ENCODE measurements around the gene SLC25A52. TPM values are rescaled to one million over a fixed set of nuclear protein-coding genes. Genes with fewer than 3 reads are reported as not detected.
"Not testable (repeated sequence)": the region's sequence is repeated elsewhere in the genome, so short reads cannot be mapped to it uniquely, and the experiment has no call there.

The SLC25A52 gene
- total and polyA plus RNA-seq, 4 experiments from 2014 or later, result not detected

- H3K4me3 Mint-ChIP-seq, result no peak overlapping the region
- ChIA-PET CTCF (ENCODE audit: partially characterized antibody) (no interaction called here), POLR2A (ENCODE audit: partially characterized antibody) (no interaction called here)
- DNase-seq, result no peak
- H3K27me3 ChIP-seq (ENCODE audit: insufficient read depth, low read length), result no peaks in the 10 kb centered on the region
- peaks cover 0 to 7% of the 10 kb centered on the region in 2 donors for H3K27me3 Mint-ChIP-seq
- no peaks in the 10 kb centered on the region for H3K4me1 ChIP-seq (ENCODE audit: insufficient read depth, low read length)
- no peak overlapping the region for H3K4me3 ChIP-seq (ENCODE audit: low read length in 2 of 2)
- intact Hi-C loops (cut with micrococcal nuclease), result no loop called here
- peaks cover 4 to 23% (median 14%) of the 10 kb centered on the region in 8 donors for H3K9me3 Mint-ChIP-seq
- H3K9me3 ChIP-seq (ENCODE audit: control insufficient read depth in 1 of 2, low read length in 2 of 2), result peaks cover 0 to 7% of the 10 kb centered on the region in 2 donors
- peaks cover 4 to 8% of the 10 kb centered on the region in 2 donors for H3K36me3 Mint-ChIP-seq
- no peak overlapping the region for H3K27ac ChIP-seq (ENCODE audit: low read depth, low read length)
- no peak overlapping the region for H3K27ac Mint-ChIP-seq
- H3K36me3 ChIP-seq (ENCODE audit: insufficient read depth, low read length), result no peaks in the 10 kb centered on the region
- H3K4me1 Mint-ChIP-seq, result no peaks in the 10 kb centered on the region
These were observed 13.2 kb upstream of the SLC25A52 start for GRCh38 chr18:31773774-31774476.

DNA sequence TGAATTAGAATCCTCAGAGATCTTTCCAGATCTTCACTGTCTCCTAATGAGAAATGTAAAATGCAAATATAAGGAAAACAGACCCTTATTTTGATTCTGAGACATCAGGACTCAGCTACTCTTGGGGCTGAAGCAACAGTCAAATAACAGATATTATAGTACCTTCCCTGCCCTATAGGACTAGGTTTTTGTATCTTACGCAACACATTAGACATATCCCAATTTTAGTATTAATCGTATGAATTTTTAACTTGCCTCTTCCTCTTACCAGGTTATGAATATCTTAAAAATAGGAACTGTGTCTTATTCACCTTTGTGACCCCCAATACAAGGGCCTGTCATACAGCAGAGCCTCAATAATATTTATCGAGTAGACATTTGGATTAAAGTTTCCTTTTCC, 12.0 kb upstream of the SLC25A52 start:
- Mint-ChIP-seq H3K27me3 (peaks cover 3 to 9% of the 10 kb centered on the region in 2 donors), H3K9me3 (peaks cover 0 to 10% (median 2%) of the 10 kb centered on the region in 8 donors), H3K4me1 (no peaks in the 10 kb centered on the region), H3K36me3 (peaks cover 0 to 3% of the 10 kb centered on the region in 2 donors), H3K27ac (no peak overlapping the region), H3K4me3 (no peak overlapping the region)
- no peaks in the 10 kb centered on the region for H3K36me3 ChIP-seq (ENCODE audit: insufficient read depth, low read length)
- no peaks in the 10 kb centered on the region for H3K4me1 ChIP-seq (ENCODE audit: insufficient read depth, low read length)
- H3K27me3 ChIP-seq (ENCODE audit: insufficient read depth, low read length), result no peaks in the 10 kb centered on the region
- CTCF ChIA-PET (ENCODE audit: partially characterized antibody), result no interaction called here
- DNase-seq, result no peak
- no peak overlapping the region for H3K4me3 ChIP-seq (ENCODE audit: low read length in 2 of 2)
- no peak overlapping the region for H3K27ac ChIP-seq (ENCODE audit: low read depth, low read length)
- intact Hi-C loops (cut with micrococcal nuclease), result no loop called here
- POLR2A ChIA-PET (ENCODE audit: partially characterized antibody), result no interaction called here
- no peaks in the 10 kb centered on the region for H3K9me3 ChIP-seq (ENCODE audit: control insufficient read depth in 1 of 2, low read length in 2 of 2)

DNA sequence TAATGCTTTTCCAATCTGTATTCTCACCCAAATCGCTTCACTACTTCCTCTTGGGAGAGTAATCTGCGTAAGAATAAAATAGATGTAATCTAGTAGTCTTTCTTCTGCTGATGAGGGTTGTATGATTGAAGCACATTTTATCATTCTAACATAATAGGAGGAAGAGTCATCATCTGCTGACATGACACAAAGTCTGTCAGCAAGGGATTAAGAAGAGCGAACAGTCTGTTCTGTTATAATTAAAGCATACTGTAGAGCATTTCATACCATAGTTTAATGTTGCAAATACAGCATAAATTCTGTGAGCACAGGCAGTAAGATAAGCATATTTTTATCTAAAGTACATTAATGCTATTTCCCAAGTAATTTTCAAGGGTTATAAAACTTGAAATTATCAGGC, 10.4 kb downstream of the SLC25A52 start:
- no peaks in the 10 kb centered on the region for H3K9me3 Mint-ChIP-seq
- intact Hi-C loops (cut with micrococcal nuclease), result no loop called here
- Histone ChIP-seq H3K9me3 (ENCODE audit: control insufficient read depth in 1 of 2, low read length in 2 of 2) (no peaks in the 10 kb centered on the region), H3K27me3 (ENCODE audit: insufficient read depth, low read length) (no peaks in the 10 kb centered on the region), H3K4me1 (ENCODE audit: insufficient read depth, low read length) (no peaks in the 10 kb centered on the region), H3K27ac (ENCODE audit: low read depth, low read length) (no peak overlapping the region), H3K36me3 (ENCODE audit: insufficient read depth, low read length) (no peaks in the 10 kb centered on the region), H3K4me3 (ENCODE audit: low read length in 2 of 2) (no peak overlapping the region)
- ChIA-PET CTCF (ENCODE audit: partially characterized antibody) (no interaction called here), POLR2A (ENCODE audit: partially characterized antibody) (no interaction called here)
- H3K36me3 Mint-ChIP-seq, result no peaks in the 10 kb centered on the region
- H3K4me1 Mint-ChIP-seq, result no peaks in the 10 kb centered on the region
- peaks cover 2 to 5% of the 10 kb centered on the region in 2 donors for H3K27me3 Mint-ChIP-seq
- no peak overlapping the region for H3K4me3 Mint-ChIP-seq
- H3K27ac Mint-ChIP-seq, result no peak overlapping the region
- no peak for DNase-seq

- H3K27ac Mint-ChIP-seq, result no peak overlapping the region
- H3K9me3 Mint-ChIP-seq, result no peaks in the 10 kb centered on the region
- intact Hi-C loops (cut with micrococcal nuclease), result no loop called here
- H3K4me1 ChIP-seq (ENCODE audit: insufficient read depth, low read length), result no peaks in the 10 kb centered on the region
- ChIA-PET POLR2A (ENCODE audit: partially characterized antibody) (no interaction called here), CTCF (ENCODE audit: partially characterized antibody) (interaction anchor here (1.0 to 2.7 kb wide), 2 partner anchors 8 to 231 kb away, joined by 3 to 9 read pairs; no protein-coding TSS in a partner anchor)
- H3K9me3 ChIP-seq (ENCODE audit: control insufficient read depth in 1 of 2, low read length in 2 of 2), result no peaks in the 10 kb centered on the region
- no peak for DNase-seq
- H3K4me1 Mint-ChIP-seq, result no peaks in the 10 kb centered on the region
- H3K36me3 ChIP-seq (ENCODE audit: insufficient read depth, low read length), result no peaks in the 10 kb centered on the region
- no peak overlapping the region for H3K27ac ChIP-seq (ENCODE audit: low read depth, low read length)
- peaks cover 0 to 3% of the 10 kb centered on the region in 2 donors for H3K27me3 Mint-ChIP-seq
- no peak overlapping the region for H3K4me3 Mint-ChIP-seq
- no peaks in the 10 kb centered on the region for H3K36me3 Mint-ChIP-seq
- no peaks in the 10 kb centered on the region for H3K27me3 ChIP-seq (ENCODE audit: insufficient read depth, low read length)
- H3K4me3 ChIP-seq (ENCODE audit: low read length in 2 of 2), result no peak overlapping the region
These were observed 14.3 kb downstream of the SLC25A52 start for GRCh38 chr18:31746396-31746795.

GRCh38 chr18:31744321-31745067, 16.2 kb downstream of the SLC25A52 start:
- DNase-seq, result no peak
- intact Hi-C loops (cut with micrococcal nuclease), result loop anchor here (5.0 kb wide), 1 partner anchor 808 kb away; no protein-coding TSS in a partner anchor

GRCh38 chr18:31743600-31743999, 17.1 kb downstream of the SLC25A52 start:
- H3K36me3 ChIP-seq (ENCODE audit: insufficient read depth, low read length); H3K27me3 ChIP-seq (ENCODE audit: insufficient read depth, low read length); H3K9me3 ChIP-seq (ENCODE audit: control insufficient read depth in 1 of 2, low read length in 2 of 2); H3K36me3 Mint-ChIP-seq; H3K27me3 Mint-ChIP-seq; H3K4me1 Mint-ChIP-seq; H3K4me3 ChIP-seq (ENCODE audit: low read length in 2 of 2); H3K4me1 ChIP-seq (ENCODE audit: insufficient read depth, low read length); H3K27ac ChIP-seq (ENCODE audit: low read depth, low read length); H3K4me3 Mint-ChIP-seq; H3K9me3 Mint-ChIP-seq; DNase-seq; POLR2A ChIA-PET (ENCODE audit: partially characterized antibody); H3K27ac Mint-ChIP-seq: not testable (repeated sequence)
- intact Hi-C loops (cut with micrococcal nuclease), result loop anchor here (5.0 kb wide), 1 partner anchor 809 kb away; no protein-coding TSS in a partner anchor
- CTCF ChIA-PET (ENCODE audit: partially characterized antibody), result interaction anchor here (1.6 to 2.6 kb wide), 3 partner anchors 13 to 234 kb away, joined by 4 to 14 read pairs (median 6); no protein-coding TSS in a partner anchor

More at GRCh38 chr18:31744321-31745067, 16.2 kb downstream of the SLC25A52 start:
- no peaks in the 10 kb centered on the region for H3K36me3 ChIP-seq (ENCODE audit: insufficient read depth, low read length)
- CTCF ChIA-PET (ENCODE audit: partially characterized antibody), result interaction anchor here (1.6 kb wide), 1 partner anchor 14 kb away, joined by 4 read pairs; no protein-coding TSS in a partner anchor
- H3K4me1 ChIP-seq (ENCODE audit: insufficient read depth, low read length), result no peaks in the 10 kb centered on the region
- H3K4me1 Mint-ChIP-seq, result no peaks in the 10 kb centered on the region
- no peaks in the 10 kb centered on the region for H3K27me3 ChIP-seq (ENCODE audit: insufficient read depth, low read length)
- H3K27ac Mint-ChIP-seq, result no peak overlapping the region
- no peak overlapping the region for H3K4me3 Mint-ChIP-seq
- no peaks in the 10 kb centered on the region for H3K36me3 Mint-ChIP-seq
- H3K9me3 ChIP-seq (ENCODE audit: control insufficient read depth in 1 of 2, low read length in 2 of 2), result no peaks in the 10 kb centered on the region
- H3K27me3 Mint-ChIP-seq, result peaks cover 0 to 1% of the 10 kb centered on the region in 2 donors
- no peak overlapping the region for H3K27ac ChIP-seq (ENCODE audit: low read depth, low read length)
- H3K9me3 Mint-ChIP-seq, result no peaks in the 10 kb centered on the region
- POLR2A ChIA-PET (ENCODE audit: partially characterized antibody), result no interaction called here
- H3K4me3 ChIP-seq (ENCODE audit: low read length in 2 of 2), result no peak overlapping the region

GRCh38 chr18:31741097-31741735, 19.5 kb downstream of the SLC25A52 start:
- Histone ChIP-seq H3K27me3 (ENCODE audit: insufficient read depth, low read length) (no peaks in the 10 kb centered on the region), H3K4me1 (ENCODE audit: insufficient read depth, low read length) (no peaks in the 10 kb centered on the region), H3K4me3 (ENCODE audit: low read length in 2 of 2) (no peak overlapping the region), H3K9me3 (ENCODE audit: control insufficient read depth in 1 of 2, low read length in 2 of 2) (no peaks in the 10 kb centered on the region), H3K36me3 (ENCODE audit: insufficient read depth, low read length) (no peaks in the 10 kb centered on the region), H3K27ac (ENCODE audit: low read depth, low read length) (no peak overlapping the region)
- H3K27ac Mint-ChIP-seq, result no peak overlapping the region
- H3K4me1 Mint-ChIP-seq, result no peaks in the 10 kb centered on the region
- CTCF ChIA-PET (ENCODE audit: partially characterized antibody), result interaction anchor here (0.7 to 2.6 kb wide), 4 partner anchors 9 to 481 kb away, joined by 3 to 14 read pairs (median 3); no protein-coding TSS in a partner anchor
- H3K4me3 Mint-ChIP-seq, result no peak overlapping the region
- no peaks in the 10 kb centered on the region for H3K36me3 Mint-ChIP-seq
- DNase-seq, result peak; percentile 26 to 50 (median 35)
- peaks cover 0 to 10% (median 2%) of the 10 kb centered on the region in 8 donors for H3K9me3 Mint-ChIP-seq
- intact Hi-C loops (cut with micrococcal nuclease), result loop anchor here (1.0 to 5.0 kb wide), 3 partner anchors 78 to 811 kb away; no protein-coding TSS in a partner anchor
- H3K27me3 Mint-ChIP-seq, result peaks cover 0 to 1% of the 10 kb centered on the region in 2 donors
- POLR2A ChIA-PET (ENCODE audit: partially characterized antibody), result no interaction called here
